AG10803 (cell line): ENCODE results near the gene HNRNPC.
"Not testable (repeated sequence)": the region's sequence is repeated elsewhere in the genome, so short reads cannot be mapped to it uniquely, and the experiment has no call there.

ENCODE experiments used
- DNase-seq: peaks from one replicate; pipeline ENCODE4 v3.0.0; 2010; ENCODE audit warnings: low read depth
- H3K4me3 ChIP-seq: 2 replicates; pipeline ENCODE4 v1.5.1; 2011; ENCODE audit warnings: mild to moderate bottlenecking, low read length, control low read depth
- CTCF ChIP-seq: conservative IDR thresholded peaks from 2 replicates; pipeline ENCODE4 v1.5.1; 2011; ENCODE audit warnings: mild to moderate bottlenecking, low read length, control low read depth, inconsistent platforms

The HNRNPC gene

GRCh38 chr14:21231020-21231652 is 38.1 kb downstream of the HNRNPC start:
- TF ChIP-seq CTCF, result no peak
- H3K4me3 ChIP-seq, result no peak overlapping the region
- no peak for DNase-seq

GRCh38 chr14:21229821-21230220 is 39.4 kb downstream of the HNRNPC start:
- no peak for TF ChIP-seq CTCF
- no peak overlapping the region for H3K4me3 ChIP-seq
- DNase-seq, result no peak

- no peak overlapping the region for H3K4me3 ChIP-seq
- no peak for TF ChIP-seq CTCF
- no peak for DNase-seq
These were observed 41.3 kb downstream of the HNRNPC start for GRCh38 chr14:21227981-21228380.

- TF ChIP-seq CTCF, result no peak
- DNase-seq, result no peak
- no peak overlapping the region for H3K4me3 ChIP-seq
These were observed 42.1 kb downstream of the HNRNPC start for GRCh38 chr14:21227150-21227549.

- TF ChIP-seq CTCF, result no peak
- H3K4me3 ChIP-seq, result no peak overlapping the region
- DNase-seq, result no peak
These were observed 42.8 kb downstream of the HNRNPC start for GRCh38 chr14:21226467-21226866.

- not testable (repeated sequence) for DNase-seq, H3K4me3 ChIP-seq
These were observed 44.1 kb downstream of the HNRNPC start for GRCh38 chr14:21225164-21225563.

GRCh38 chr14:21220874-21221477 is 48.3 kb downstream of the HNRNPC start:
- no peak for DNase-seq

More at GRCh38 chr14:21220874-21221477, 48.3 kb downstream of the HNRNPC start:
- H3K4me3 ChIP-seq, result no peak overlapping the region
- TF ChIP-seq CTCF, result no peak
